Vagina (tissue), 2 donors: ENCODE data around the gene FAM50B. TPM values are rescaled to one million over a fixed set of nuclear protein-coding genes. Genes with fewer than 3 reads are reported as not detected.

Source experiments
- DNase-seq, 2 donors: peaks; one replicate each; pipeline ENCODE4 v3.0.0-alpha.2; 2017; ENCODE audit errors: extremely low spot score in 2 of 2
- H3K27ac ChIP-seq: fragments of 200-600 bp; sonication (generic); one replicate; pipeline ENCODE4 v1.5.1; 2019
- H3K27me3 ChIP-seq: fragments of 200-600 bp; sonication (generic); one replicate; pipeline ENCODE4 v1.5.1; 2019
- H3K36me3 ChIP-seq, 2 donors: fragments of 200-600 bp; sonication (generic); one replicate each; pipeline ENCODE4 v1.5.1; 2017 to 2019
- H3K4me1 ChIP-seq: fragments of 200-600 bp; sonication (generic); one replicate; pipeline ENCODE4 v1.5.1; 2019
- H3K4me3 ChIP-seq, 2 donors: fragments of 200-600 bp; sonication (generic); 1 replicate in 1 of 2; 2 replicates in 1 of 2; pipeline ENCODE4 v1.5.1; 2016 to 2019
- H3K9me3 ChIP-seq: fragments of 200-600 bp; sonication (generic); one replicate; pipeline ENCODE4 v1.5.1; 2019
- CTCF ChIP-seq, 3 experiments: fragments of 450-650 bp in 2 of 3; fragments of 200-600 bp in 1 of 3; sonication (generic) in 1 of 3; IDR thresholded peaks; one replicate each; pipeline ENCODE4 v1.5.1; 2017 to 2019; ENCODE audit warnings: antibody characterized with exemption in 3 of 3, mild to moderate bottlenecking in 2 of 3, moderate library complexity in 2 of 3
- POLR2A ChIP-seq, 2 donors: fragments of 450-650 bp; IDR thresholded peaks; one replicate each; pipeline ENCODE4 v1.6.1; 2017; ENCODE audit warnings: antibody characterized with exemption in 2 of 2, mild to moderate bottlenecking in 2 of 2, moderate library complexity in 2 of 2
- POLR2AphosphoS5 ChIP-seq, 2 donors: sonication (generic); formaldehyde crosslinking; IDR thresholded peaks; one replicate each; pipeline ENCODE4 v1.9.0; 2017; ENCODE audit warnings: antibody characterized with exemption in 2 of 2, mild to moderate bottlenecking in 2 of 2, low read depth in 1 of 2; ENCODE audit not compliant: insufficient read depth in 1 of 2
- intact Hi-C: fragments of 100-400 bp; cut with DNase I; formaldehyde crosslinking; loops from one replicate; pipeline ENCODE4 v1.15.1; 2023
- total RNA-seq: library from RNA; depleted of rRNA; stranded (reverse); fragments of >200 nt; gene quantifications from one replicate; pipeline ENCODE4 v1.2.3, GENCODE V29; 2016

FAM50B gene
- total RNA-seq, 1 donor from 2014 or later: 4.9 TPM

GRCh38 chr6:3882866-3883265 is 33.7 kb downstream of the FAM50B start:
- Histone ChIP-seq H3K27ac (peak overlapping the region; percentile 85), H3K4me3 (no peak overlapping the region), H3K9me3 (no peaks in the 10 kb centered on the region), H3K27me3 (no peaks in the 10 kb centered on the region), H3K36me3 (no peaks in the 10 kb centered on the region), H3K4me1 (peaks cover 25% of the 10 kb centered on the region)
- intact Hi-C loops: loop anchor here (10.0 kb wide), 1 partner anchor 138 kb away; no protein-coding TSS in a partner anchor
- TF ChIP-seq POLR2AphosphoS5 (IDR thresholded peaks at IDR 0.05; ENCODE audit: insufficient read depth in 1 of 2, low read depth in 1 of 2) (peak in 1 of 2 donors; percentile 70), POLR2A (IDR thresholded peaks at IDR 0.05) (no peak)
- no peak for DNase-seq

GRCh38 chr6:3884007-3884745 is 35.0 kb downstream of the FAM50B start:
- Histone ChIP-seq H3K4me3 (no peak overlapping the region), H3K36me3 (no peaks in the 10 kb centered on the region), H3K27ac (peak overlapping the region; percentile 85), H3K9me3 (no peaks in the 10 kb centered on the region), H3K27me3 (no peaks in the 10 kb centered on the region), H3K4me1 (peaks cover 34% of the 10 kb centered on the region)
- intact Hi-C loops: loop anchor here (10.0 kb wide), 1 partner anchor 139 kb away; no protein-coding TSS in a partner anchor
- TF ChIP-seq POLR2AphosphoS5 (IDR thresholded peaks at IDR 0.05; ENCODE audit: insufficient read depth in 1 of 2, low read depth in 1 of 2) (peak in 1 of 2 donors; percentile 67), POLR2A (IDR thresholded peaks at IDR 0.05) (no peak), CTCF (IDR thresholded peaks at IDR 0.05) (no peak)
- no peak for DNase-seq

- H3K27me3 ChIP-seq: no peaks in the 10 kb centered on the region
- peaks cover 34% of the 10 kb centered on the region for H3K4me1 ChIP-seq
- intact Hi-C loops: loop anchor here (10.0 kb wide), 1 partner anchor 141 kb away; no protein-coding TSS in a partner anchor
- no peak overlapping the region for H3K27ac ChIP-seq
- no peaks in the 10 kb centered on the region for H3K36me3 ChIP-seq
- TF ChIP-seq CTCF (IDR thresholded peaks at IDR 0.05): no peak
- TF ChIP-seq POLR2A (IDR thresholded peaks at IDR 0.05): no peak
- TF ChIP-seq POLR2AphosphoS5 (IDR thresholded peaks at IDR 0.05; ENCODE audit: insufficient read depth in 1 of 2, low read depth in 1 of 2): no peak
- no peaks in the 10 kb centered on the region for H3K9me3 ChIP-seq
- no peak overlapping the region for H3K4me3 ChIP-seq
- no peak for DNase-seq
These were observed 36.3 kb downstream of the FAM50B start for GRCh38 chr6:3885262-3886036.

GRCh38 chr6:3887150-3887700 is 38.1 kb downstream of the FAM50B start:
- Histone ChIP-seq H3K27me3 (no peaks in the 10 kb centered on the region), H3K27ac (peak overlapping the region; percentile 44), H3K36me3 (no peaks in the 10 kb centered on the region), H3K9me3 (no peaks in the 10 kb centered on the region), H3K4me1 (peaks cover 34% of the 10 kb centered on the region), H3K4me3 (no peak overlapping the region)
- intact Hi-C loops: loop anchor here (10.0 kb wide), 1 partner anchor 142 kb away; no protein-coding TSS in a partner anchor
- no peak for DNase-seq
- TF ChIP-seq POLR2AphosphoS5 (IDR thresholded peaks at IDR 0.05; ENCODE audit: insufficient read depth in 1 of 2, low read depth in 1 of 2) (no peak), POLR2A (IDR thresholded peaks at IDR 0.05) (no peak), CTCF (IDR thresholded peaks at IDR 0.05) (peak in 1 of 3 experiments; percentile 40)
